Gastroesophageal sphincter (tissue), 4 donors: Measurements from ENCODE around the gene GPN3. TPM values are rescaled to one million over a fixed set of nuclear protein-coding genes. Genes with fewer than 3 reads are reported as not detected.
"Not testable (repeated sequence)": the region's sequence is repeated elsewhere in the genome, so short reads cannot be mapped to it uniquely, and the experiment has no call there.

Experiments used
- ATAC-seq: fragments of 150-250 bp; one replicate; pipeline ENCODE4 v1.9.1; 2016; ENCODE audit warnings: mild to moderate bottlenecking, moderate library complexity
- H3K27ac ChIP-seq, 4 donors: fragments of 200-600 bp; sonication (generic) in 3 of 4; 1 replicate in 3 of 4; 2 replicates in 1 of 4; pipeline ENCODE4 v1.5.1; 2016 to 2019
- H3K27me3 ChIP-seq: fragments of 200-600 bp; sonication (generic); one replicate; pipeline ENCODE4 v1.5.1; 2019
- H3K36me3 ChIP-seq, 2 donors: fragments of 200-600 bp; sonication (generic); one replicate each; pipeline ENCODE4 v1.5.1; 2019; ENCODE audit warnings: control low read depth in 1 of 2
- H3K4me1 ChIP-seq, 3 donors: fragments of 200-600 bp; sonication (generic); 1 replicate in 2 of 3; 2 replicates in 1 of 3; pipeline ENCODE4 v1.5.1; 2016 to 2019; ENCODE audit warnings: control low read depth in 2 of 3
- H3K4me3 ChIP-seq, 2 donors: fragments of 200-600 bp; sonication (generic); one replicate each; pipeline ENCODE4 v1.5.1; 2019; ENCODE audit warnings: mild to moderate bottlenecking in 1 of 2, moderate library complexity in 1 of 2
- H3K9me3 ChIP-seq, 3 donors: fragments of 200-600 bp; sonication (generic); one replicate each; pipeline ENCODE4 v1.5.1; 2017 to 2019; ENCODE audit warnings: control low read depth in 2 of 3
- EP300 ChIP-seq: sonication (generic); formaldehyde crosslinking; IDR thresholded peaks from one replicate; pipeline ENCODE4 v1.6.1; 2017; ENCODE audit warnings: antibody characterized with exemption, mild to moderate bottlenecking
- POLR2A ChIP-seq, 2 donors: fragments of 450-650 bp; IDR thresholded peaks; one replicate each; pipeline ENCODE4 v1.6.1; 2017; ENCODE audit warnings: antibody characterized with exemption in 2 of 2, mild to moderate bottlenecking in 2 of 2, moderate library complexity in 1 of 2
- POLR2AphosphoS5 ChIP-seq: sonication (generic); formaldehyde crosslinking; IDR thresholded peaks from one replicate; pipeline ENCODE4 v1.6.1; 2017; ENCODE audit warnings: antibody characterized with exemption
- WGBS, 2 donors: methylation state at CpG; one replicate each; pipeline ENCODE4 v1.1.5; 2018; ENCODE audit warnings: low coverage in 1 of 2; 5-methylcytosine and 5-hydroxymethylcytosine counted together
- total RNA-seq, 4 donors: library from RNA; depleted of rRNA; stranded (reverse); fragments of >200 nt; gene quantifications; one replicate each; pipeline ENCODE4 v1.1.0, GENCODE V29; 2016
- TF ChIP-seq, protein P1 (sequence below), 4 experiments: fragments of 200-600 bp in 2 of 4; fragments of 450-650 bp in 2 of 4; sonication (generic) in 1 of 4; IDR thresholded peaks; one replicate each; pipeline ENCODE4 v1.5.1; 2017 to 2019; ENCODE audit warnings: antibody characterized with exemption in 4 of 4, mild to moderate bottlenecking in 2 of 4, moderate library complexity in 2 of 4

GPN3 gene
- total RNA-seq, 4 donors from 2014 or later: 11.8 to 42.2 (median 21.5) TPM

GRCh38 chr12:110421701-110422100, 46.4 kb downstream of the GPN3 start:
- WGBS, 2 donors: 70% methylated on average over 4 of the region's 4 CpGs
- Histone ChIP-seq H3K27ac (peak overlapping the region in 1 of 4 donors; percentile 4), H3K4me3 (no peak overlapping the region), H3K4me1 (peaks cover 0 to 5% (median 0%) of the 10 kb centered on the region in 3 donors), H3K9me3 (no peaks in the 10 kb centered on the region), H3K36me3 (no peaks in the 10 kb centered on the region), H3K27me3 (no peaks in the 10 kb centered on the region)
- TF ChIP-seq EP300 (no peak), POLR2AphosphoS5 (no peak), POLR2A (IDR thresholded peaks at IDR 0.05) (no peak)
- TF ChIP-seq, protein P1, sequence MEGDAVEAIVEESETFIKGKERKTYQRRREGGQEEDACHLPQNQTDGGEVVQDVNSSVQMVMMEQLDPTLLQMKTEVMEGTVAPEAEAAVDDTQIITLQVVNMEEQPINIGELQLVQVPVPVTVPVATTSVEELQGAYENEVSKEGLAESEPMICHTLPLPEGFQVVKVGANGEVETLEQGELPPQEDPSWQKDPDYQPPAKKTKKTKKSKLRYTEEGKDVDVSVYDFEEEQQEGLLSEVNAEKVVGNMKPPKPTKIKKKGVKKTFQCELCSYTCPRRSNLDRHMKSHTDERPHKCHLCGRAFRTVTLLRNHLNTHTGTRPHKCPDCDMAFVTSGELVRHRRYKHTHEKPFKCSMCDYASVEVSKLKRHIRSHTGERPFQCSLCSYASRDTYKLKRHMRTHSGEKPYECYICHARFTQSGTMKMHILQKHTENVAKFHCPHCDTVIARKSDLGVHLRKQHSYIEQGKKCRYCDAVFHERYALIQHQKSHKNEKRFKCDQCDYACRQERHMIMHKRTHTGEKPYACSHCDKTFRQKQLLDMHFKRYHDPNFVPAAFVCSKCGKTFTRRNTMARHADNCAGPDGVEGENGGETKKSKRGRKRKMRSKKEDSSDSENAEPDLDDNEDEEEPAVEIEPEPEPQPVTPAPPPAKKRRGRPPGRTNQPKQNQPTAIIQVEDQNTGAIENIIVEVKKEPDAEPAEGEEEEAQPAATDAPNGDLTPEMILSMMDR (IDR thresholded peaks at IDR 0.05): no peak
- no peak for ATAC-seq

DNA sequence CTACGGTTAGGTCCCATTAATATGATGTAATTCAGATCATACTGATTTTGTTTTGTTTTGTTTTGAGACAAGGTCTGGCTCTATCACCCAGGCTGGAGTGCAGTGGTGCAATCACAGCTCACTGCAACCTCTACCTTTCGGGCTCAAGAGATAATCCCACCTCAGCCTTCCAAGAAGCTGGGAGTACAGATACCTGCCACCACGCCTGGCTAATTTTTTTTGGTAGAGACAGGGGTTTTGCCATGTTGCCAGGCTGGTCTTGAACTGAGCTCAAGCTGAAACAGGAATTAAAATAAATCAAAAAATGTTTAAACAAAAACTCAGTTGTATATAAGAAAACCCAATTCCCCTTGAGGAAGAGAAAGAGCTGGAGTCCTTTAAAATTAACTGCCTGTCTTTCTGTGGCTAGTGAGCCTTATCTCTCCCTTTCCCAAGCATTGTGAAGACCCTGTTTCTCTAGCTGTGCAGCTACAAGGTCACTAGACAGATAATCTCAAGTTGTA, 46.8 kb downstream of the GPN3 start:
- Histone ChIP-seq H3K4me3 (no peak overlapping the region), H3K36me3 (no peaks in the 10 kb centered on the region), H3K27me3 (no peaks in the 10 kb centered on the region), H3K4me1 (peaks cover 0 to 5% (median 0%) of the 10 kb centered on the region in 3 donors), H3K27ac (no peak overlapping the region), H3K9me3 (no peaks in the 10 kb centered on the region)
- no peak for ATAC-seq
- WGBS, 2 donors: 38 to 68% methylated on average over 2 to 3 of the region's 3 CpGs
- TF ChIP-seq, protein P1 (IDR thresholded peaks at IDR 0.05): no peak
- TF ChIP-seq POLR2A (IDR thresholded peaks at IDR 0.05) (no peak), EP300 (no peak), POLR2AphosphoS5 (no peak)

GRCh38 chr12:110420644-110421043, 47.4 kb downstream of the GPN3 start:
- 100% methylated on average over 1 of the region's 1 CpG; no CpG with 5 or more reads in 1 of the 2 donors for WGBS, 2 donors
- H3K27ac ChIP-seq, ATAC-seq, H3K9me3 ChIP-seq, H3K27me3 ChIP-seq, H3K4me1 ChIP-seq, H3K36me3 ChIP-seq, H3K4me3 ChIP-seq: not testable (repeated sequence)

- H3K4me3 ChIP-seq, H3K27ac ChIP-seq, H3K9me3 ChIP-seq, H3K27me3 ChIP-seq, H3K4me1 ChIP-seq, ATAC-seq, H3K36me3 ChIP-seq: not testable (repeated sequence)
- 89% methylated on average over 3 of the region's 3 CpGs; no CpG with 5 or more reads in 1 of the 2 donors for WGBS, 2 donors
Observed at GRCh38 chr12:110417113-110417512, 50.9 kb downstream of the GPN3 start.

DNA sequence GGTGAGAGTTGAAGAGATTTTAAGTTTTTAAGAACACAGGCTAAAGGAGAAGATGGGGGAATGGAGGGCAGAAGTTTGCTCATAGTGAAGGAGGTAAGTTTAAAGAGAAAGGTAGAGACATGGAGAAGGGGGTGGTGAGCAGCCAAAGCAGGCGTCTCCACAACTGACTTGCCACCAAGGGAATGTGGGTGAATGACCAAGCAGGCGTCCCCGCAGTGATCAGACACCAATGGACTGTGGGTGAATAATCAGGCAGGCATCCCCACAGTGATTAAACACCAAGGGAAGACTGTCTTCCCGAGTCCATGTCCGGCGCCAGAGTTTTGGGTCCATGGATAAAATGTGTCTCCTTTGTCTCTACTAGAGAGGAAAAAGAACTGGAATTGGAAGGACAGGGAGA, 58.0 kb downstream of the GPN3 start:
- not testable (repeated sequence) for H3K36me3 ChIP-seq, H3K9me3 ChIP-seq, H3K4me1 ChIP-seq, H3K27me3 ChIP-seq, ATAC-seq, H3K27ac ChIP-seq, H3K4me3 ChIP-seq
- WGBS, 2 donors: 84 to 100% methylated on average over 3 to 6 of the region's 6 CpGs

DNA sequence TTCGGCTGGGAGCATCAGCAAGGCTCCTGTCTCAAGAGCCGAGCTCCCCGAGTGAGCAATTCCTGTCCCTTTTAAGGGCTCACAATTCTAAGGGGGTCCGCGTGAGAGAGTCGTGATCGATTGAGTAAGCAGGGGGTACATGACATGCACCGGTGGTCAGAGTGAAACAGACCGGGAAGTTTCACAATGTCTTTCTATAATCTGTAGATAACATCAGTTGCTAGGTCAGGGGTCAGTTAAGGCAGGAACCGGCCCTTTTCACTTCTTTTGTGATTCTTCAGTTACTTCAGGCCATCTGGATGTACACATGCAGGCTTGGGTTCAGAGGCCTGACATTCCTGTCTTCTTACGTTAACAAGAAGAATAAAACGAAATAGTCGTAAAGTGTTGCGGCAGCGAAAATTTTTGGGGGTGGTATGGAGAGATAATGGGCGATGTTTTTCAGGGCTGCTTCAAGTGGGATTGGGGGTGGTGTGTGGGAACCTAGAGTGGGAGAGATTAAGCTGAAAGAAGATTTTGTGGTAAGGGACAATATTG, 62.9 kb downstream of the GPN3 start:
- ATAC-seq, H3K27me3 ChIP-seq, H3K9me3 ChIP-seq, H3K4me3 ChIP-seq, H3K27ac ChIP-seq: not testable (repeated sequence)
- Histone ChIP-seq H3K4me1 (peaks cover 0 to 35% (median 9%) of the 10 kb centered on the region in 3 donors), H3K36me3 (peaks cover 0 to 11% of the 10 kb centered on the region in 2 donors)
- 91 to 96% methylated on average over 11 to 14 of the region's 16 CpGs for WGBS, 2 donors

- 14 to 17% methylated on average over 19 to 21 of the region's 21 CpGs for WGBS, 2 donors
- H3K36me3 ChIP-seq: peaks cover 0 to 18% of the 10 kb centered on the region in 2 donors
- peak overlapping the region; percentile 66 to 96 for H3K4me3 ChIP-seq
- no peak for TF ChIP-seq EP300
- TF ChIP-seq, protein P1 (IDR thresholded peaks at IDR 0.05): peak in 2 of 4 experiments; percentile 6 to 34
- H3K27ac ChIP-seq: peak overlapping the region; percentile 91 to 96 (median 92)
- no peaks in the 10 kb centered on the region for H3K9me3 ChIP-seq
- peaks cover 0 to 42% (median 9%) of the 10 kb centered on the region in 3 donors for H3K4me1 ChIP-seq
- peak; percentile 77 for ATAC-seq
- no peaks in the 10 kb centered on the region for H3K27me3 ChIP-seq
Observed at GRCh38 chr12:110403976-110404682, 63.9 kb downstream of the GPN3 start.
